Kasumi-1 (cell line): ENCODE data around the gene TARS3.

Experiments used
- DNase-seq, 2 experiments: peaks; one replicate each; lab custom pipeline; 2025; lab: John Stamatoyannopoulos, UW

Gene TARS3

GRCh38 chr15:101698314-101698713 lies 26.0 kb downstream of the TARS3 start:
- no peak for DNase-seq

GRCh38 chr15:101697488-101697887 lies 26.8 kb downstream of the TARS3 start:
- no peak for DNase-seq

GRCh38 chr15:101696829-101697228 lies 27.4 kb downstream of the TARS3 start:
- DNase-seq: no peak

- DNase-seq: no peak
Measured at GRCh38 chr15:101694261-101694660, 30.0 kb downstream of the TARS3 start.

GRCh38 chr15:101692801-101693598 lies 31.3 kb downstream of the TARS3 start:
- DNase-seq: no peak

GRCh38 chr15:101689901-101690300 lies 34.4 kb downstream of the TARS3 start:
- no peak for DNase-seq

- DNase-seq: no peak
Measured at GRCh38 chr15:101686718-101687117, 37.6 kb downstream of the TARS3 start.

- no peak for DNase-seq
Measured at GRCh38 chr15:101684877-101685276, 39.4 kb downstream of the TARS3 start.

- no peak for DNase-seq
Measured at GRCh38 chr15:101684384-101684783, 39.9 kb downstream of the TARS3 start.

GRCh38 chr15:101679806-101680205 lies 44.5 kb downstream of the TARS3 start:
- DNase-seq: no peak

- no peak for DNase-seq
Measured at GRCh38 chr15:101676921-101677329, 47.3 kb downstream of the TARS3 start.

GRCh38 chr15:101675796-101676582 lies 48.3 kb downstream of the TARS3 start:
- no peak for DNase-seq

- no peak for DNase-seq
Measured at GRCh38 chr15:101675015-101675414, 49.3 kb downstream of the TARS3 start.

- no peak for DNase-seq
Measured at GRCh38 chr15:101672298-101672697, 52.0 kb downstream of the TARS3 start.

GRCh38 chr15:101669744-101670143 lies 54.5 kb downstream of the TARS3 start:
- DNase-seq: no peak

- no peak for DNase-seq
Measured at GRCh38 chr15:101667881-101668280, 56.4 kb downstream of the TARS3 start.

- DNase-seq: peak; percentile 10 to 13
Measured at GRCh38 chr15:101664303-101664913, 59.9 kb downstream of the TARS3 start.

- no peak for DNase-seq
Measured at GRCh38 chr15:101662203-101662602, 62.1 kb downstream of the TARS3 start.

- DNase-seq: no peak
Measured at GRCh38 chr15:101660005-101660404, 64.3 kb downstream of the TARS3 start.

- DNase-seq: no peak
Measured at GRCh38 chr15:101657968-101658784, 66.1 kb downstream of the TARS3 start.

- DNase-seq: no peak
Measured at GRCh38 chr15:101657171-101657570, 67.1 kb downstream of the TARS3 start.
